SK-N-SH treated with all-trans-retinoic acid at 6 μM for 48 hours (cell line): ENCODE results near the gene TMEM63A.
A peak's percentile ranks its signal among the peaks of the same experiment; 100 is the strongest.

Source experiments
- ATAC-seq: fragments of 200-7000 bp; cut with Tn5 transposase; 3 replicates; pipeline ENCODE4 v1.9.1; 2020; ENCODE audit warnings: mild to moderate bottlenecking, moderate library complexity
- BACH2 ChIP-seq: fragments of 250-450 bp; sonication (Bioruptor Pico); IDR thresholded peaks from 2 replicates; pipeline ENCODE4 v1.9.0; 2021; ENCODE audit warnings: mild to moderate bottlenecking, borderline replicate concordance
- CREB5 ChIP-seq: fragments of 250-450 bp; sonication (Bioruptor Pico); IDR thresholded peaks from 2 replicates; pipeline ENCODE4 v1.5.1; 2020; ENCODE audit warnings: low read depth, mild to moderate bottlenecking, moderate library complexity
- CSDC2 ChIP-seq: fragments of 250-450 bp; sonication (Bioruptor Pico); IDR thresholded peaks from 2 replicates; pipeline ENCODE4 v1.5.0; 2020; ENCODE audit warnings: mild to moderate bottlenecking, moderate library complexity
- CSRNP3 ChIP-seq: fragments of 250-450 bp; sonication (Bioruptor Pico); IDR thresholded peaks from 2 replicates; pipeline ENCODE4 v1.5.1; 2021; ENCODE audit warnings: mild to moderate bottlenecking, moderate library complexity
- ESRRG ChIP-seq: fragments of 250-450 bp; sonication (Bioruptor Pico); IDR thresholded peaks from 2 replicates; pipeline ENCODE4 v1.6.1; 2021; ENCODE audit warnings: mild to moderate bottlenecking
- GLIS3 ChIP-seq: fragments of 250-450 bp; sonication (Bioruptor Pico); IDR thresholded peaks from 2 replicates; pipeline ENCODE4 v1.5.0; 2020; ENCODE audit warnings: mild to moderate bottlenecking, moderate library complexity
- ISL1 ChIP-seq: fragments of 250-450 bp; sonication (Bioruptor Pico); IDR thresholded peaks from 2 replicates; pipeline ENCODE4 v2.1.2; 2022; ENCODE audit warnings: mild to moderate bottlenecking, moderate library complexity
- OSR1 ChIP-seq: fragments of 250-450 bp; sonication (Bioruptor Pico); IDR thresholded peaks from 2 replicates; pipeline ENCODE4 v1.8.0; 2022; ENCODE audit warnings: moderate library complexity, mild to moderate bottlenecking, inconsistent platforms
- PPARA ChIP-seq: fragments of 250-450 bp; sonication (Bioruptor Pico); IDR thresholded peaks from 2 replicates; pipeline ENCODE4 v1.5.0; 2020; ENCODE audit warnings: mild to moderate bottlenecking, borderline replicate concordance
- RARB ChIP-seq: fragments of 250-450 bp; sonication (Bioruptor Pico); IDR thresholded peaks from 2 replicates; pipeline ENCODE4 v1.8.0; 2021; ENCODE audit warnings: mild to moderate bottlenecking, moderate library complexity
- SNAI2 ChIP-seq: fragments of 250-450 bp; sonication (Bioruptor Pico); IDR thresholded peaks from 2 replicates; pipeline ENCODE4 v1.5.0; 2020; ENCODE audit warnings: mild to moderate bottlenecking, moderate library complexity
- TOX ChIP-seq: fragments of 250-450 bp; sonication (Bioruptor Pico); IDR thresholded peaks from 2 replicates; pipeline ENCODE4 v1.8.0; 2021; ENCODE audit warnings: mild to moderate bottlenecking, moderate library complexity, borderline replicate concordance
- TSHZ2 ChIP-seq: fragments of 250-450 bp; sonication (Bioruptor Pico); IDR thresholded peaks from 2 replicates; pipeline ENCODE4 v1.5.0; 2020; ENCODE audit warnings: mild to moderate bottlenecking, moderate library complexity
- ZC3H10 ChIP-seq: fragments of 250-450 bp; sonication (Bioruptor Pico); IDR thresholded peaks from 2 replicates; pipeline ENCODE4 v1.5.1; 2021; ENCODE audit warnings: mild to moderate bottlenecking, moderate library complexity
- ZFP3 ChIP-seq: fragments of 250-450 bp; sonication (Bioruptor Pico); IDR thresholded peaks from 2 replicates; pipeline ENCODE4 v1.5.0; 2020; ENCODE audit warnings: mild to moderate bottlenecking, moderate library complexity
- ZFP30 ChIP-seq: fragments of 450-650 bp; formaldehyde crosslinking; IDR thresholded peaks from 2 replicates; pipeline ENCODE4 v1.5.0; 2022; ENCODE audit warnings: mild to moderate bottlenecking, moderate library complexity
- ZNF565 ChIP-seq: fragments of 450-650 bp; formaldehyde crosslinking; conservative IDR thresholded peaks from 2 replicates; pipeline ENCODE4 v1.5.0; 2020; ENCODE audit warnings: low read depth, mild to moderate bottlenecking, moderate library complexity
- ZNF8 ChIP-seq: fragments of 450-650 bp; formaldehyde crosslinking; IDR thresholded peaks from 2 replicates; pipeline ENCODE4 v1.5.0; 2020; ENCODE audit warnings: mild to moderate bottlenecking, moderate library complexity

The TMEM63A gene

GRCh38 chr1:225881081-225881958 lies 860 bp downstream of the TMEM63A start:
- no peak for TF ChIP-seq ZFP30 (CRISPR knock-in tag)
- no peak for TF ChIP-seq ZC3H10 (CRISPR knock-in tag)
- TF ChIP-seq ZFP3 (CRISPR knock-in tag) = no peak

GRCh38 chr1:225880636-225881035 lies 1.5 kb downstream of the TMEM63A start:
- no peak for ATAC-seq

More at GRCh38 chr1:225881081-225881958, 860 bp downstream of the TMEM63A start:
- ATAC-seq = peak; percentile 8

GRCh38 chr1:225880222-225880588 lies 2.0 kb downstream of the TMEM63A start:
- no peak for ATAC-seq
- no peak for TF ChIP-seq TOX
- no peak for TF ChIP-seq ISL1 (CRISPR knock-in tag)
- no peak for TF ChIP-seq BACH2 (CRISPR knock-in tag)
- TF ChIP-seq ZNF565 (CRISPR knock-in tag) = no peak
- TF ChIP-seq ZNF8 (CRISPR knock-in tag) = no peak

More at GRCh38 chr1:225880636-225881035, 1.5 kb downstream of the TMEM63A start:
- TF ChIP-seq TOX (no peak), ZFP30 (CRISPR knock-in tag) (no peak), ZNF8 (CRISPR knock-in tag) (no peak), RARB (CRISPR knock-in tag) (no peak), BACH2 (CRISPR knock-in tag) (no peak), ZC3H10 (CRISPR knock-in tag) (no peak), CSDC2 (CRISPR knock-in tag) (no peak), TSHZ2 (CRISPR knock-in tag) (no peak), ESRRG (CRISPR knock-in tag) (no peak)

- no peak for TF ChIP-seq TSHZ2 (CRISPR knock-in tag)
- TF ChIP-seq OSR1 (CRISPR knock-in tag) = no peak
- TF ChIP-seq GLIS3 (CRISPR knock-in tag) = no peak
- TF ChIP-seq PPARA (CRISPR knock-in tag) = no peak
- TF ChIP-seq ZC3H10 (CRISPR knock-in tag) = no peak
- TF ChIP-seq SNAI2 = no peak
- no peak for TF ChIP-seq RARB (CRISPR knock-in tag)
- TF ChIP-seq CREB5 (CRISPR knock-in tag) = no peak
- TF ChIP-seq CSRNP3 = no peak
- no peak for TF ChIP-seq ZFP3 (CRISPR knock-in tag)
- ATAC-seq = no peak
Measured at GRCh38 chr1:225879521-225880221, 2.5 kb downstream of the TMEM63A start.
